ENCODE measurements around the gene PRSS50. TPM values are rescaled to one million over a fixed set of nuclear protein-coding genes. Genes with fewer than 3 reads are reported as not detected.

The PRSS50 gene
- total RNA-seq, 1 experiment from 2014 or later = not detected

DNA sequence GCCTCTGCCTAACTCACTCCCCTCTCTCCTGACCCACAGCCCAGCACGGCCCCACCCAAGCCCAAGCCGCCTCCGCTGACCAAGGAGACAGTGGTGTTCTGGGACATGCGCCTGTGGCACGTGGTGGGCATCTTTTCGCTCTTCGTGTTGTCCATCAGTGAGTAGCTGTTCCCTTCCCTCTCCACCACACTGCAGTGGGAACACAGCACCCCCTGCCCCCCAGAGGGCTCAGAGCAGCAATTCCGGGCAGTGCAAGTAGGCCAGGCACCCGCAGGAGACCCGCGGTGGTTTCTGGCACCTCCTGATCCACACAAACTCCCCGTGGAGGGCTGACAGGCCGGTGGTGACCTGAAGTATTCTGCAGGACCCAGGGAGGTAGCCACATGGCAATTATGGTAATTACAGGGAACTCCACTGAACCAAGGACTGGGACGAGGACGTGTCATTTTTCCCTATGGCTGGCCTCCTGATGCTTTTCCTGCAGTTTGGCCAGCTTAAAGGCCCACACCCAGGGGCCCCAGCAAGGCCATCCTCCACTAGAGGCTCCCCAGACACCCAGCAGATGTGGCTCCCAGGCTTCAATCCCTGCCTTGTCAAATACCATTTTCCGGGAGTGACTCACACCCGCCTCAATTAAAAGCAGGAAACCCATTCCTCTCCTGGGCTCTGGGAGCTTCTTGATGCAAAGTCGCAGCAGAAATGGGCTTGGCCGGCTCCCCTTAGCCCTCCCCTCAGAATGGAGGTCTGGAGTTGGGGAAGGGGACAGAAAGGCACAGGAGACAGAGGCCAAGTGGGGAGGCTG, 11.7 kb downstream of the PRSS50 start:
- Histone ChIP-seq H3K4me3 (replicated peaks in 1 of 2; ENCODE audit: low read depth in 1 of 2, low read length in 2 of 2) (no peak overlapping the region), H3K27ac (ENCODE audit: low read depth, low read length) (no peak overlapping the region), H3K9me3 (ENCODE audit: control insufficient read depth in 1 of 2, insufficient read depth in 1 of 2, low read depth in 1 of 2, low read length in 2 of 2) (no peaks in the 10 kb centered on the region), H3K9me2 (ENCODE audit: insufficient read depth) (no peaks in the 10 kb centered on the region), H4K20me1 (ENCODE audit: insufficient read depth) (no peaks in the 10 kb centered on the region), H2AFZ (ENCODE audit: low read depth, low read length, poor library complexity, severe bottlenecking) (no peak overlapping the region), H3K27me3 (ENCODE audit: insufficient read depth, low read length) (no peaks in the 10 kb centered on the region), H3K4me1 (ENCODE audit: control insufficient read depth in 1 of 2, insufficient read depth in 2 of 2, low read length in 2 of 2) (peaks cover 7 to 15% of the 10 kb centered on the region in 2 experiments; a peak in 3 of 4 replicates), H3K79me2 (ENCODE audit: insufficient read depth, low read length) (no peaks in the 10 kb centered on the region), H3K36me3 (ENCODE audit: control insufficient read depth in 1 of 2, insufficient read depth in 2 of 2, low read length in 2 of 2) (no peaks in the 10 kb centered on the region), H3K4me2 (ENCODE audit: low read length) (peak overlapping the region; percentile 23), H3K9ac (ENCODE audit: low read length) (no peak overlapping the region)
- DNase-seq (ENCODE audit: low read depth, low spot score) = no peak
- intact Hi-C loops (cut with micrococcal nuclease) = loop anchor here (1.0 to 10.0 kb wide), 6 partner anchors 189 to 1079 kb away; partner anchors contain the start of gene SMARCC1
- BruUV-seq (replicated peaks) = no TSS peak
- CTCF ChIA-PET = interaction anchor here (1.0 to 1.3 kb wide), 5 partner anchors 9 to 204 kb away, joined by 3 to 7 read pairs (median 3); no protein-coding TSS in a partner anchor
- TF ChIP-seq, protein P1, sequence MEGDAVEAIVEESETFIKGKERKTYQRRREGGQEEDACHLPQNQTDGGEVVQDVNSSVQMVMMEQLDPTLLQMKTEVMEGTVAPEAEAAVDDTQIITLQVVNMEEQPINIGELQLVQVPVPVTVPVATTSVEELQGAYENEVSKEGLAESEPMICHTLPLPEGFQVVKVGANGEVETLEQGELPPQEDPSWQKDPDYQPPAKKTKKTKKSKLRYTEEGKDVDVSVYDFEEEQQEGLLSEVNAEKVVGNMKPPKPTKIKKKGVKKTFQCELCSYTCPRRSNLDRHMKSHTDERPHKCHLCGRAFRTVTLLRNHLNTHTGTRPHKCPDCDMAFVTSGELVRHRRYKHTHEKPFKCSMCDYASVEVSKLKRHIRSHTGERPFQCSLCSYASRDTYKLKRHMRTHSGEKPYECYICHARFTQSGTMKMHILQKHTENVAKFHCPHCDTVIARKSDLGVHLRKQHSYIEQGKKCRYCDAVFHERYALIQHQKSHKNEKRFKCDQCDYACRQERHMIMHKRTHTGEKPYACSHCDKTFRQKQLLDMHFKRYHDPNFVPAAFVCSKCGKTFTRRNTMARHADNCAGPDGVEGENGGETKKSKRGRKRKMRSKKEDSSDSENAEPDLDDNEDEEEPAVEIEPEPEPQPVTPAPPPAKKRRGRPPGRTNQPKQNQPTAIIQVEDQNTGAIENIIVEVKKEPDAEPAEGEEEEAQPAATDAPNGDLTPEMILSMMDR (IDR thresholded peaks at IDR 0.05 in 2 of 3, conservative IDR thresholded peaks at IDR 0.05 in 1 of 3; ENCODE audit: borderline replicate concordance in 1 of 3, insufficient read depth in 1 of 3, low read depth in 2 of 3, low read length in 2 of 3) = peak in 1 of 3 experiments; percentile 7; a peak in 1 of 6 replicates
- peak; percentile 42; the same call in 1 of the 2 replicates for TF ChIP-seq RAD21 (IDR thresholded peaks at IDR 0.05; ENCODE audit: low read depth)
- TF ChIP-seq ZFX (IDR thresholded peaks at IDR 0.05) = no peak
- ATAC-seq = peak; percentile 33; the same call in 1 of the 2 replicates
- POLR2A ChIA-PET = no interaction called here
- RAD21 ChIA-PET (ENCODE audit: low non-redundant PET in 1 of 2, low total read pairs in 2 of 2, uncharacterized antibody in 2 of 2, unreplicated experiment in 2 of 2) = interaction anchor here in 1 of 2 experiments (0.8 kb wide), 1 partner anchor 204 kb away, joined by 3 read pairs; no protein-coding TSS in a partner anchor

DNA sequence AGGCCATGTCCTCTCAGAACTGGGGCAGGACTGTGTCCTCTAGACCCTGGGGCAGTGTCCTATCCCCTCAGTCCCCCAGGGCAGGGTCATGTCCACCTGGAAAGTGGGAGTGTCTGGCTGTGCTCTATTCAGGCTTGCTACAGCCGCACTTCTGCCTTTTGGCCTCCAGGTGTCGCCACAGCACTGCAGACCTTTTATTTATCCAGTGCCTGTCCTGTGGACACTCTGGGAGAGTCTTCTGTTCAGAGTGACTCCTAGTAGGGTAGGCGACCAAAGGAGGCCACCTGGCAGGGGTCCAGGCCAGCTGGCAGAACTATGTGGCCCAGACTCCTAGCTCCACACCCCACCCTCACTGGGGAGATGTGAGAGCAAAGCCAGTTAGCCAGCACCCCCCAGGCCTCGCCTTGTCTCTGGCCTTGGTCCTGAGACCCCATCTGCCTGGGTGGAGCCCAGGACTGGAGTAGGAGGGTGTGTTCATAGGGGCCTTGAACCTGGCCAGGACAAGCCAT, 12.6 kb downstream of the PRSS50 start:
- no peaks in the 10 kb centered on the region for H3K36me3 ChIP-seq (ENCODE audit: control insufficient read depth in 1 of 2, insufficient read depth in 2 of 2, low read length in 2 of 2)
- ATAC-seq (peak; percentile 92), DNase-seq (ENCODE audit: low read depth, low spot score) (no peak)
- BruUV-seq (replicated peaks) = no TSS peak
- intact Hi-C loops (cut with micrococcal nuclease) = loop anchor here (1.0 to 10.0 kb wide), 6 partner anchors 190 to 1080 kb away; partner anchors contain the start of gene SMARCC1
- H3K9me2 ChIP-seq (ENCODE audit: insufficient read depth) = no peaks in the 10 kb centered on the region
- ChIA-PET CTCF (interaction anchor here (1.3 kb wide), 1 partner anchor 205 kb away, joined by 7 read pairs; no protein-coding TSS in a partner anchor), RAD21 (ENCODE audit: low non-redundant PET in 1 of 2, low total read pairs in 2 of 2, uncharacterized antibody in 2 of 2, unreplicated experiment in 2 of 2) (no interaction called here), POLR2A (no interaction called here)
- H3K4me1 ChIP-seq (ENCODE audit: control insufficient read depth in 1 of 2, insufficient read depth in 2 of 2, low read length in 2 of 2) = peaks cover 7 to 15% of the 10 kb centered on the region in 2 experiments; a peak in 3 of 4 replicates
- no peak overlapping the region for H2AFZ ChIP-seq (ENCODE audit: low read depth, low read length, poor library complexity, severe bottlenecking)
- no peaks in the 10 kb centered on the region for H3K27me3 ChIP-seq (ENCODE audit: insufficient read depth, low read length)
- no peak overlapping the region for H3K4me3 ChIP-seq (replicated peaks in 1 of 2; ENCODE audit: low read depth in 1 of 2, low read length in 2 of 2)
- H4K20me1 ChIP-seq (ENCODE audit: insufficient read depth) = no peaks in the 10 kb centered on the region
- no peak overlapping the region for H3K9ac ChIP-seq (ENCODE audit: low read length)
- no peaks in the 10 kb centered on the region for H3K79me2 ChIP-seq (ENCODE audit: insufficient read depth, low read length)
- no peaks in the 10 kb centered on the region for H3K9me3 ChIP-seq (ENCODE audit: control insufficient read depth in 1 of 2, insufficient read depth in 1 of 2, low read depth in 1 of 2, low read length in 2 of 2)
- H3K4me2 ChIP-seq (ENCODE audit: low read length) = no peak overlapping the region
- H3K27ac ChIP-seq (ENCODE audit: low read depth, low read length) = no peak overlapping the region
- TF ChIP-seq ELF1 (IDR thresholded peaks at IDR 0.05; ENCODE audit: borderline replicate concordance, low read depth) (no peak), REST (IDR thresholded peaks at IDR 0.05; ENCODE audit: low read depth) (no peak; the same call in 1 of the 2 replicates), MAX (IDR thresholded peaks at IDR 0.05) (no peak), ZBTB33 (IDR thresholded peaks at IDR 0.05; ENCODE audit: extremely low read depth, insufficient replicate concordance, low read length) (no peak)
